H9 (cell line): Measurements from ENCODE around the gene XPA. TPM values are rescaled to one million over a fixed set of nuclear protein-coding genes. Genes with fewer than 3 reads are reported as not detected.

Source experiments
- DNase-seq: peaks from one replicate; pipeline ENCODE4 v3.0.0-alpha.2; 2017
- H2AFZ ChIP-seq: one replicate; pipeline ENCODE4 v1.6.1; 2013; ENCODE audit warnings: mild to moderate bottlenecking, low read length, control low read depth, moderate library complexity
- H2AK5ac ChIP-seq: 2 replicates; pipeline ENCODE4 v1.6.1; 2013; ENCODE audit warnings: low read length, control low read depth, mixed read lengths; ENCODE audit not compliant: insufficient read length
- H2BK120ac ChIP-seq: one replicate; pipeline ENCODE4 v1.6.1; 2013; ENCODE audit warnings: low read depth, mild to moderate bottlenecking, low read length, control low read depth, inconsistent platforms; ENCODE audit not compliant: poor library complexity, severe bottlenecking
- H2BK12ac ChIP-seq: 2 replicates; pipeline ENCODE4 v1.6.1; 2013; ENCODE audit warnings: low read length, control low read depth, mixed read lengths, low read depth; ENCODE audit not compliant: insufficient read length
- H2BK15ac ChIP-seq: 2 replicates; pipeline ENCODE4 v1.6.1; 2013; ENCODE audit warnings: low read depth, low read length, control low read depth
- H2BK20ac ChIP-seq: one replicate; pipeline ENCODE4 v1.6.1; 2013; ENCODE audit warnings: low read depth, mild to moderate bottlenecking, low read length, control low read depth, inconsistent platforms; ENCODE audit not compliant: poor library complexity, severe bottlenecking
- H2BK5ac ChIP-seq: 2 replicates; pipeline ENCODE4 v1.6.1; 2013; ENCODE audit warnings: low read length, control low read depth, mixed read lengths; ENCODE audit not compliant: insufficient read length
- H3K14ac ChIP-seq: 2 replicates; pipeline ENCODE4 v1.6.1; 2013; ENCODE audit warnings: low read length, control low read depth; ENCODE audit not compliant: insufficient read depth
- H3K18ac ChIP-seq: 2 replicates; pipeline ENCODE4 v1.6.1; 2013; ENCODE audit warnings: low read depth, mild to moderate bottlenecking, mixed read lengths, low read length, control low read depth; ENCODE audit not compliant: insufficient read length
- H3K23ac ChIP-seq: 2 replicates; pipeline ENCODE4 v1.6.1; 2013; ENCODE audit warnings: low read length, control low read depth, mixed read lengths, low read depth; ENCODE audit not compliant: insufficient read length
- H3K23me2 ChIP-seq: 2 replicates; pipeline ENCODE4 v1.6.1; 2013; ENCODE audit warnings: low read depth, mild to moderate bottlenecking, mixed read lengths, low read length, control low read depth; ENCODE audit not compliant: insufficient read length, poor library complexity, severe bottlenecking
- H3K27ac ChIP-seq: 2 replicates; pipeline ENCODE4 v1.5.1; 2013; ENCODE audit warnings: low read length, control low read depth, mixed read lengths, low read depth; ENCODE audit not compliant: insufficient read length
- H3K27me3 ChIP-seq: 2 replicates; pipeline ENCODE4 v1.6.1; 2013; ENCODE audit warnings: low read length, control low read depth, inconsistent platforms; ENCODE audit not compliant: insufficient read depth
- H3K4ac ChIP-seq: 2 replicates; pipeline ENCODE4 v1.6.1; 2013; ENCODE audit warnings: low read depth, mild to moderate bottlenecking, control low read depth, inconsistent platforms, low read length, moderate library complexity
- H3K4me1 ChIP-seq: 2 replicates; pipeline ENCODE4 v1.6.1; 2013; ENCODE audit warnings: low read length, control low read depth, inconsistent platforms; ENCODE audit not compliant: insufficient read depth
- H3K4me2 ChIP-seq: 2 replicates; pipeline ENCODE4 v1.6.1; 2013; ENCODE audit warnings: low read length, control low read depth, mixed read lengths; ENCODE audit not compliant: insufficient read length, insufficient read depth
- H3K56ac ChIP-seq: 2 replicates; pipeline ENCODE4 v1.6.1; 2013; ENCODE audit warnings: low read depth, mild to moderate bottlenecking, mixed read lengths, low read length, control low read depth; ENCODE audit not compliant: insufficient read length
- H3K79me1 ChIP-seq: 2 replicates; pipeline ENCODE4 v1.6.1; 2013; ENCODE audit warnings: low read depth, mild to moderate bottlenecking, moderate library complexity, low read length, control low read depth, inconsistent platforms; ENCODE audit not compliant: insufficient read depth, poor library complexity, severe bottlenecking
- H3K79me2 ChIP-seq: 2 replicates; pipeline ENCODE4 v1.6.1; 2013; ENCODE audit warnings: low read length, control low read depth, inconsistent platforms; ENCODE audit not compliant: insufficient read depth
- H3K9ac ChIP-seq: 2 replicates; pipeline ENCODE4 v1.6.1; 2013; ENCODE audit warnings: low read length, control low read depth, mixed read lengths; ENCODE audit not compliant: insufficient read length; ENCODE audit errors: extremely low read depth
- H3K9me3 ChIP-seq: one replicate; pipeline ENCODE4 v1.6.1; 2013; ENCODE audit warnings: low read depth, low read length, inconsistent platforms; ENCODE audit not compliant: control insufficient read depth
- H3T11ph ChIP-seq: one replicate; pipeline ENCODE4 v1.6.1; 2013; ENCODE audit warnings: mild to moderate bottlenecking, low read length, control low read depth, inconsistent platforms
- H4K20me1 ChIP-seq: one replicate; pipeline ENCODE4 v1.6.1; 2013; ENCODE audit not compliant: control insufficient read depth, insufficient read length, insufficient read depth
- H4K5ac ChIP-seq: 2 replicates; pipeline ENCODE4 v1.6.1; 2013; ENCODE audit warnings: low read depth, mild to moderate bottlenecking, mixed read lengths, low read length, control low read depth; ENCODE audit not compliant: insufficient read length
- H4K8ac ChIP-seq: replicated peaks from 2 replicates; pipeline ENCODE4 v1.6.1; 2013; ENCODE audit warnings: low read length, control low read depth, mixed read lengths, low read depth; ENCODE audit not compliant: insufficient read length
- H4K91ac ChIP-seq: 2 replicates; pipeline ENCODE4 v1.6.1; 2013; ENCODE audit warnings: low read depth, mild to moderate bottlenecking, moderate library complexity, mixed read lengths, low read length, control low read depth; ENCODE audit not compliant: insufficient read length
- H3K27ac Mint-ChIP-seq, 3 experiments: 2 replicates in 2 of 3; 3 replicates in 1 of 3; pipeline ENCODE4 v1.8.0; 2020 to 2021; ENCODE audit warnings: mixed read lengths in 3 of 3, mild to moderate bottlenecking in 1 of 3, moderate library complexity in 1 of 3
- H3K27me3 Mint-ChIP-seq: 2 replicates; pipeline ENCODE4 v1.8.0; 2021; ENCODE audit warnings: low read depth, mild to moderate bottlenecking, moderate library complexity, mixed read lengths
- H3K36me3 Mint-ChIP-seq, 3 experiments: 2 replicates in 2 of 3; 3 replicates in 1 of 3; pipeline ENCODE4 v1.8.0; 2020 to 2021; ENCODE audit warnings: low read depth in 3 of 3, mixed read lengths in 3 of 3; ENCODE audit not compliant: insufficient read depth in 1 of 3
- H3K4me1 Mint-ChIP-seq, 2 experiments: 2 replicates each; pipeline ENCODE4 v1.8.0; 2020; ENCODE audit warnings: mixed read lengths in 2 of 2
- H3K4me3 Mint-ChIP-seq, 2 experiments: 2 replicates in 1 of 2; 3 replicates in 1 of 2; pipeline ENCODE4 v1.8.0; 2020 to 2021; ENCODE audit warnings: mild to moderate bottlenecking in 2 of 2, mixed read lengths in 2 of 2, moderate library complexity in 1 of 2
- H3K9me3 Mint-ChIP-seq, 2 experiments: 2 replicates in 1 of 2; 3 replicates in 1 of 2; pipeline ENCODE4 v1.8.0; 2020; ENCODE audit warnings: mild to moderate bottlenecking in 2 of 2, mixed read lengths in 2 of 2, moderate library complexity in 1 of 2
- whole genome bisulfite sequencing: extraction: QIAGEN DNeasy Blood & Tissue Kit; methylation state at CpG from one replicate; pipeline ENCODE4 v1.1.7; 2013; ENCODE audit warnings: missing lambda C conversion rate, low lambda C conversion rate, mixed read lengths; ENCODE audit not compliant: insufficient read length; ENCODE audit errors: extremely low coverage; 5-methylcytosine and 5-hydroxymethylcytosine counted together
- total RNA-seq: library from RNA; stranded (reverse); gene quantifications from 2 replicates; pipeline ENCODE4 v1.2.1, GENCODE V29; 2021
- TF ChIP-seq, protein P1 (sequence below): fragments of 200-600 bp; sonication (generic); conservative IDR thresholded peaks from 3 replicates; pipeline ENCODE4 v1.8.0; 2021; ENCODE audit warnings: antibody characterized with exemption, mild to moderate bottlenecking

Gene XPA
- total RNA-seq, 1 experiment from 2014 or later: 6.6 TPM

- H3K9me3 ChIP-seq: no peaks in the 10 kb centered on the region
- H3K79me2 ChIP-seq: peaks cover 40% of the 10 kb centered on the region
- no peak overlapping the region for H4K8ac ChIP-seq
- no peak overlapping the region for H3K4ac ChIP-seq
- H3K27ac ChIP-seq: no peak overlapping the region
- H3K23ac ChIP-seq: no peak overlapping the region
- no peak overlapping the region for H4K91ac ChIP-seq
- TF ChIP-seq, protein P1, sequence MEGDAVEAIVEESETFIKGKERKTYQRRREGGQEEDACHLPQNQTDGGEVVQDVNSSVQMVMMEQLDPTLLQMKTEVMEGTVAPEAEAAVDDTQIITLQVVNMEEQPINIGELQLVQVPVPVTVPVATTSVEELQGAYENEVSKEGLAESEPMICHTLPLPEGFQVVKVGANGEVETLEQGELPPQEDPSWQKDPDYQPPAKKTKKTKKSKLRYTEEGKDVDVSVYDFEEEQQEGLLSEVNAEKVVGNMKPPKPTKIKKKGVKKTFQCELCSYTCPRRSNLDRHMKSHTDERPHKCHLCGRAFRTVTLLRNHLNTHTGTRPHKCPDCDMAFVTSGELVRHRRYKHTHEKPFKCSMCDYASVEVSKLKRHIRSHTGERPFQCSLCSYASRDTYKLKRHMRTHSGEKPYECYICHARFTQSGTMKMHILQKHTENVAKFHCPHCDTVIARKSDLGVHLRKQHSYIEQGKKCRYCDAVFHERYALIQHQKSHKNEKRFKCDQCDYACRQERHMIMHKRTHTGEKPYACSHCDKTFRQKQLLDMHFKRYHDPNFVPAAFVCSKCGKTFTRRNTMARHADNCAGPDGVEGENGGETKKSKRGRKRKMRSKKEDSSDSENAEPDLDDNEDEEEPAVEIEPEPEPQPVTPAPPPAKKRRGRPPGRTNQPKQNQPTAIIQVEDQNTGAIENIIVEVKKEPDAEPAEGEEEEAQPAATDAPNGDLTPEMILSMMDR: no peak
- H3K27me3 ChIP-seq: no peaks in the 10 kb centered on the region
- peaks cover 5% of the 10 kb centered on the region for H3K79me1 ChIP-seq
- no peak overlapping the region for H2BK12ac ChIP-seq
- no peak for DNase-seq
- Mint-ChIP-seq H3K36me3 (peaks cover 0 to 2% (median 0%) of the 10 kb centered on the region in 3 experiments; a peak in 2 of 7 replicates), H3K4me1 (peaks cover 19 to 34% of the 10 kb centered on the region in 2 experiments), H3K27me3 (no peaks in the 10 kb centered on the region), H3K9me3 (no peaks in the 10 kb centered on the region), H3K4me3 (peak overlapping the region; percentile 93 to 95), H3K27ac (no peak overlapping the region)
- WGBS: no CpG with 5 or more reads among the region's 7 CpGs
- no peak overlapping the region for H2BK120ac ChIP-seq
- H3K23me2 ChIP-seq: peaks cover 11% of the 10 kb centered on the region
- 0 out of 2 replicates have a peak, but pooled peaks cover 6% of the 10 kb centered on the region for H3K4me1 ChIP-seq
- no peak overlapping the region for H2BK5ac ChIP-seq
- no peak overlapping the region for H3K56ac ChIP-seq
- no peaks in the 10 kb centered on the region for H4K20me1 ChIP-seq
- H3K4me2 ChIP-seq: peak overlapping the region; percentile 86
- no peak overlapping the region for H2BK15ac ChIP-seq
- H2AFZ ChIP-seq: no peak overlapping the region
- no peak overlapping the region for H4K5ac ChIP-seq
- H2BK20ac ChIP-seq: no peak overlapping the region
- no peak overlapping the region for H3T11ph ChIP-seq
- H3K14ac ChIP-seq: no peak overlapping the region
- H3K18ac ChIP-seq: no peak overlapping the region
- H3K9ac ChIP-seq: no peak overlapping the region
- H2AK5ac ChIP-seq: no peak overlapping the region
Measured at GRCh38 chr9:97635026-97635425, 62.1 kb downstream of the XPA start.
